Limb (tissue), 2 donors: Measurements from ENCODE around the gene MBNL1.
"Not testable (repeated sequence)": the region's sequence is repeated elsewhere in the genome, so short reads cannot be mapped to it uniquely, and the experiment has no call there.

Source experiments
- DNase-seq, 2 donors: peaks; one replicate each; pipeline ENCODE4 v3.0.0-alpha.2; 2016; ENCODE audit errors: extremely low spot score in 2 of 2

The MBNL1 gene

DNA sequence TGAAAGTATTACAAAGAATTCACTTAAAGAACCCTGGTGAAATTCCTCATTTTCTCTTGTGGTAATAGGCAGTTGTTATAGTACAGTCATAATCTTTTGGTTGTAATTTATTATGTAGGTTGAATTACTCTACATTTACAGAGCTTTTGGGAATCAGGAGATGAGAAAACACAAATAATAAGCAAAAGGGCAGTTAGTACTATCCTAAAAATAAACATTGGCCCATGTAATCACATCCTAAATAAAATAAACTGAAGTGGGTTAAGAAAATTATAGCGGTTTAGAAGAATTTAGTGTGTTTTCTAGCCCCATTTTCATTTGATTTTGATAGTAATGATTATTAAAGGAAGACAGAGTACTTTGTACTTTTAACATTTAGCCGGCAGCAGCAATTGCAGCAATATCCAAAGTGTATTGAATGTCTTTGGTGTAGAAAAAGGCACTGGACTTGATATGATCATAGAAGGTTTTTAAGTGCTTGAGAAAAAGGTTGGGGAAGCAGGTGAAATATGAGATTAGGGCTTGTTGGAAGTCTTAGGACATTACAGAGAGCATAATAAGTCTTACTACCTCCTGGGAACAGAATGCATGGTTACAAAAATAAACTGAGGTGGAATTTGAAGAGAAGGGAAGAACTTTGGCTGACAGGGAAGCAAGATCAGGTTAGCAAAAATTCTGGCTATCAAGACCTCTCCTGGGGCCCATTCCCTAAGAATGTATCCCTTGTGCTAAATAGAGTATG, 79.9 kb downstream of the MBNL1 start:
- no peak for DNase-seq

DNA sequence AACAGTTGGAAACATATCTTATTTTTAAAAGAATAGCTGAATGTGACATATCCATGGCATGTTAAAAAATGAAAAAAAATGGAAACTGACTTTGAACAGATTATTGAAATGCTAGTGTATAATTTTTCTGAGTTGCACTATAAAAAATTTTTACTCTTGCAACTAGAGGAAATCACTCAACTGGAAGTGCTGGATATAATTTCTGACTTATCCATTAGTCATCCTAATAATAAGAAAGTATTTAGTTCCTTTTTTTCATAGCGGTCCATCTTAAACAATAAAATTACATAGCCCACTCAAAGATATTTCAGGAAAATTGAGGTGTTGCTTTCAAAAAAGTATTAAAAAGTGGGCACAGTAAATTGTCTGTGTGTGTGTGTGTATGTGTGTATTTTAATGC, 80.7 kb downstream of the MBNL1 start:
- no peak for DNase-seq

DNA sequence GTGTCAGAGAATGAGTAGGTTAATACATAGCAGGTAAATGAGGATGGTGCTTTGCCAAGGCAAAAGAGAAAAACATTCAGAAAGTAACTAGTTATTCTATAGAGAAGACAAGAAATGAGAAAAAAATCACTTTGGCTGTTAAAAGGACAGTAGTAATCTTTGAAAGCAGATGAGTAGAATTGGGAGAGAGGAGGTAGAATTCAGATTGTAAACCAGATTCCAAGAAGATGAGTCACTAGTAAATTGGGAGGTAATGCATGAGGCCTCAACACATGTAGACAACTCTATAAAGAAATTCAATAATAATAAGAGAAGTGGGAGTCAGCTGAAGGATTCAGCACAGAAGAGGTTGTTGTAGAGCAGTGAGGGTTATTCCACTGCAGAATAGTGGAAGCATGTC, 81.4 kb downstream of the MBNL1 start:
- no peak for DNase-seq

DNA sequence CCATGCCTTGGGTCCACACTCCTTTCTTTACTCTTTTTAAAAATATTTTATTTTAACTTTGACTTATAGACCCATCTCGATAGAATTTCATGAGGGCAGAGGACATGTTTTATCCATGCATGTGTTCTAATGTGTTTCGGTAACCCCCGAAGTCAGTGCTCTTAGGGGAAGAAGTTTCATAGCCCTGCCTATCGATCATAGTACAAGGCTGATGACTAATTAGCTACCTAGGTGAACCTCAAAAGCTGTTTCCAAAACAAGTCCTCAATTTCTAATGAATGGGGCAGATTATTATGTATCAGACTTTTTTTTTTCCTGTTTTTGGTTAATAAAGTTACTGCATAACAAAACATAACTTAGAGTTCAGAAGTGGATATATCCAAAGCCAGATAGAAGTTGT, 82.0 kb downstream of the MBNL1 start:
- no peak for DNase-seq

DNA sequence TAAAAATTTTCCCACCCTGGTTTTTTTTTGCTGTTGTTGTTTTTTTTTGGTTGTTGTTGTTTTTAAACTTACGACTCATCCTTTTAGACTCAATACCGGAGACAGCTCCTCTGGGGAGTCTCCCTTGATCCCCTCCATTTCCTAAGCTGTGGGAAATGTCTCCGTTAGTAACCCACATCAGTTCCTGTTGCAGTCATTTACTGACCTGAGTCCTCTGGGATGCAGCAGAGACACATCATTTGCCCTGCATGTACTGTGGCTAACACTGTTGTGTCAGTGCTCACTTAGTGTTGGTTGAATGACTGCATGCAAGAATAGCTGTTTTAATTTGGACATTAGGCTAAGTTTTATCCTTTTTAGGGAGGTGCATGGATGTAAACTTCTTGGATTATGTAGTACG, 83.8 kb downstream of the MBNL1 start:
- no peak for DNase-seq

DNA sequence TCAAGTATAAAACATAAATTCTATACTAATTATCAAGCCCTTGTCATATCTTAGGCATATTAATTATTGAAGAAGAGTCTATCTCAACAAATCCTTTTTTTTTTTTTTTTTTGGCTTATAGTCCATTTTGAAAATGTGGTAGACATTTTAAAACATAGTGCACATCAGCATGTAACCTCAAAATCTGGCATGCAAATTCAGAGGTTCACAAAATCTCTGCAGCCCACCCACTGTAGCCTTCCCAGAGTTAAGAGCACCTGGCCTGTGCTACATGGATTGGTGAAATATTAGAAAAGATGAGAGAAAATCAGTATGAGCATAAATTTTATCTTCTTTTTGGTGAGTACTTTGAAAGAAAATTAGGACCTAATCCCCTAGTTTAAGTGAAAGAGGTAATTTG, 84.8 kb downstream of the MBNL1 start:
- DNase-seq: no peak

DNA sequence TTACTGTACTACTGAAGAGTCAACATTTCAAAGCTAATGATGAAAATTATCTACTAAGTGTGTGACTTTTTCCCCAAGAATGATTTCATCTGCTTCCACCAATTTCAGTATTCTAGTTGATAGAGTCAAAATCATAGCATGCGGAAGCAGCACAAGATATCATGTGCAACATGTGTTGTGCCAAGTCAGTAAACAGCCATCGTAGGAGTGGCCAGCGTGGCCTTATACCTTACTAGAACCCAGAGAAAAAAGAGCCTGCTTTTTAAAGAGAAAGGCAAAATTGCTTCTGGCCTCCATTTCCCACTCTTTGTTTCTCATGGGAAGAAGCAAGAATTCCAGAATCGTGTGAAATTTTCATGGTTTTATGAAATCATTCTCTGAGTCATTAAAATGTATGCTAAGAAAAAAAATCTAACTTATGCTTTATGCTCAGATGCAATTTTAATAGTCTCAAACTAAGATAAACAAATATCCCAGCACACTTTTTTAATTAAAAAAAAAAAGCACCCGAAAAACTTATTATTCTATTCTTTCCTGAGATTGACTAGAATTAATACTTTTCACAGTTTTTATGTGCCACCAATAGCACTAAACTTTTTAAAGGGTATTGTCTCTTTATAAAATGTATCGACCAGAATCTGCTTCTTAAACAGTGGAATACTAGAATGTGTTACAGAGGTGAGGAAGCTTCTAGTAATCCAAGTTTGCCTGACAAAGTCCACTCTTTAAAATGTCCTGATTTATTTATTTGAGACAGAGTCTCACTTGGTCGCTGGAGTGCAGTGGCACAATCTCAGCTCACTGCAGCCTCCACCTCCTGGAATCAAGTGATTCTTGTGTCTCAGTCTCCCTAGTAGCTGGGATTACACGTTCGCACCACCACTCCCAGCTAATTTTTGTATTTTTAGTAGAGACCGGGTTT, 87.3 kb downstream of the MBNL1 start:
- no peak for DNase-seq

DNA sequence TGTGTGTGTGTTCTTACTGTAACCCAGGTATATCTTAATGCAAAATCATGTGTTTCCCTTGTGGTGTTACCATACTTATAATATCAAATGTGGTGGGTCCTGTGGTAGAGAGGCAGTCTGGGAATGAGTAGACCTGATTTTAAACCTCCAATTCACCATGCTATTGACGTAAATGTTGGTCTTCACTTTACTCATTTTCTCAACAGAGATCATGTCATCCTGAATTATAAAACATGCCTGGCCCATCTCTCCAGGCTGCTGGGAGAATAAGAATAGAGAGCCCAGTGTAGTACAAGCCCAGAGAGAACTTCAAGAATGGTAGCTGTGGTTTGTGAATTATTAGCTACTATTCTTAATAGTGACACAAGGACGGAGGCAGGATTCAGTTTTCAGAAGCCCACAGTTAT, 88.1 kb downstream of the MBNL1 start:
- no peak for DNase-seq

DNA sequence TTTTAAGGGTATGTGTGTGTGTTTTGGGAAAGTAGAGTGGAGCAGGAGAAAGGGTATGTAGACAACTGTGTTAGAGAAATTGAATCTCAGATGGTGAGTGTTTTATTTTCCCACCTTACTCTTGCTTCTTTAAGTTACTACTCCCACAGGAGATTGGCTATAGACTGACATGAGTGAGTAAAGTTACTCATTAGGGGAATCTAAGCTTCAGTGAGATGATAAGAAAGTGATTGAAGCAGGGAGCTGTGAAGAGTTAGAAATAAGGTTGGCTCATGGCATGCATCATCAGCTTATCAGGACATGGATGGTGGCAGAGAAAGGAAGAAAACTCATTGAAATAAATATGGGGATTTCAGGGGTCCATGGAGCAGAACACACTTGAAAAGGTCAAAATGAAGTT, 88.9 kb downstream of the MBNL1 start:
- DNase-seq: no peak

DNA sequence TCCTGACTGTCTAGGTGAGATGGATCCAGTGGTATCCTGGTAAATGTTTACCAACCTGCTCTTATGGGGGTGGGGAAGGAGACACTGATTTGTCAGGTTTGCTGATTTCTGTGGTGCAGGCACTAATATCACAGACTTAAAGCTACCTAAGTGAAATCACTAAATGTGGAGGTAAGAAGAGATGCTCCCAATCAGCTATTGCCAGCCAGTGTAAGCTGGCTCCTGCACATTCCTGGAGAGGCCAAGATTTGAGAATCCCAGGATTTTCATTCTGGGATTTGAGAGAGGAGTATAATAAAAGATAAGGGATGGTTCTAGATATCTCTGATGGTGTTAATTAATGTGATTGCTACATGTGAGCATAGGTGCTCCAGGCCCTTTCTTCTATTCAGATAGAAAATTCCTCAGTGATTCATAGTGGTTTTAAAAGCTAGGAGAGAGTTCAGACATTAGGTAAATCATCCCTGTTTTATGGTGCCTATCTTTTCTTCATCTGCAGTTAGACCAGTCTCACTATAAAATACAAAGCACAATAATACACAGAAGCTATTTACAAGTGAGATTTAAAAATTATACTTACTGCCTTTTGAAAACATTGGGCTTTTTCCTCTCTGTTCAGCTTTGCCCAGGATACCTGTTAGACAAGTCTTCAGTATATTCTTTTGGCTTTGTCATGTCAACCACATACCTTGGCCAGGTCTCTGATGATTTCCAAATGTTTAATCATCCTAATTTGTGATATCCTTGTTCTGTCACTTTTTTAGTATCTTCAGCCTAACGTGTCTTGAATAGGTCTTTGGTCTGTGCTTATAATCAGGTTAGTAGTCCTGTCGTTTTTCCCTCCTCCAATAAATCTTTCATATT, 90.9 kb downstream of the MBNL1 start:
- no peak for DNase-seq

DNA sequence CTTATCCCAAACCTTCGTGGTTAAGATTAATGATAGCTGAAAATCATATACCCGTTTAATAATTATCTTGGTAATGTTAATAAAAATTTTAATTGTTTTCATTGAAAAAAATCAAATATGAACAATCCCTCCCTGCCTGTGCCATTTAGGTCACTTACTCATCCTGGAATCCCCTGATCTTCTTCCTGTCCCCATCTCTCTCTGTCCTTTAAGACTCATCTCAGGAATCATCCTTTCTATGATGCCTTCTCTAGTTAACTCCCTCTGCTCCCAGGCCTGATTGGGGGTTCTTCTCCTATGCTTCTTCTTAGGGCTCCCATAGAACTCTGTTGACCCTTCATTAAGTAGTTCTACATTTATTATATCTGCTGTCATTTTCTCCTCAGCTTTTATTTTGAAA, 91.6 kb downstream of the MBNL1 start:
- DNase-seq: no peak

DNA sequence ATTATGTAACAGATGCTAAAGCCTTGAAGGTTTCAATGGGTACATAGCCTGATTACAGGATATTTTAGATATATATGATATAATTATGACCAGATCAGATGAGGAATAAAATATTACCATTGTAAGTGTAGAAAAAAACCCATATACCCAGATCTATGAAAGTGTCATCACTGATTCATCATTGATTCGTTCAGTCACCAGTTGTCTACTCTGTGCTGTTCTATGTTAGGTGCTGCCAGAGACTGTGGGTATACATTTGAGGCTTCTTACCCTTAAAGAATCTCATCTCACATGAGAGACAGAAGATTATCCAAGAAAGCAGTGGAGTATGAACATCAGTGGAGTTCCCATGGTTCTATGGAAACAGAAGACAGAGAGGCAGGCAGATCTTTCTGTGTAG, 92.2 kb downstream of the MBNL1 start:
- no peak for DNase-seq

DNA sequence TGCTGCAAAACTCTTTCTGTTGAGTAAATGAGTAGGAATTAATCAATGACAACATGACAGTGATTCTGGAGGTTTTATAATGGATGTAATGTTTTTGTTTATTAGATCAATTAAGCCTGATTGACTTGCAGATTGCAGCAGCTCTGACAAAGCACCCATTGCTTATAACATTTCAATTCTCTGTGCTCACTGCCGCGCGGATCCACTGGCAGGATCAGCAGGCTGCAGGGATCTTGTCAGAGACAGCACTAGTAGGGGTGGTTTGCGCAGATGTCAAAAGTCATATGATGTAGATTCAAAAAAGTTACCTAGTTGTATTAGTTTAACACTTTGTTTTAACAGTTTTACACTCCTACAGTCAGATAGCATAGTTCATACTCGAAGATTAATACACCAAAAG, 93.4 kb downstream of the MBNL1 start:
- no peak for DNase-seq

DNA sequence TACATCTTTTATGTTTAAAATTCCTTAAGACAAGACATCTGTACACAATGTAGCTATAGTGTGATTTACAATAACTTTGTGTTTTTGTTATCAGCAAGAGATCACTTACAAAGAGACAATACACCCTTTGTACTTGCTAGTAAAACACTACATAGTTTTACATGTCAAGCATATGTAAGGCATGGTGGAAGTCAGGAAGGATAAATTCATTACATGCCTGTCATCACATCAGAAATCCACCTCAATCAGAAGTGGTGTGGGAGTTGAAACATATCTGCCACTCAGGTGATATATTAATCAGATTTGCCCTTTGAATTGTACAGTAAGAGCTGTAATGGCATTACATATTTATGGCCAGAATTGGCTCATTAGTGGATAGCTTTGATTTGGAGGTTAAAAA, 95.5 kb downstream of the MBNL1 start:
- no peak for DNase-seq

DNA sequence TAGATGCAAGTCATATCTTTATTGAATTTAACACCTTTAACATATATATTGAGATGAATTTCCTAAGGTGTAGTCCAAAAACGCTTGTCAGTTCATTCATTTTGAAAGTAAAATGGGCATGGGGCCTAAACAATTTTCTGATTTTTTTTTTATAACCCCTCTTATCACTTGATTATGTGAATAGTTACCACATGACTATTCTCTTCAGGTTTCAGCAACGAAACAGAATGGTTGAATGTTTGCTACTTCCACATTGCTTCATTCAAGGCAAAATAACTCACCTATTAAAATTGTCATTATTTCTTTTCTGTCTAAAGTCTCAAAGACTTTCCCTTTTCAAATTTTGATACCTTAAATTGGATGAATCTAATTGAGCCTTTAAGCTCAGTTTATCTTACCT, 96.4 kb downstream of the MBNL1 start:
- DNase-seq: no peak

DNA sequence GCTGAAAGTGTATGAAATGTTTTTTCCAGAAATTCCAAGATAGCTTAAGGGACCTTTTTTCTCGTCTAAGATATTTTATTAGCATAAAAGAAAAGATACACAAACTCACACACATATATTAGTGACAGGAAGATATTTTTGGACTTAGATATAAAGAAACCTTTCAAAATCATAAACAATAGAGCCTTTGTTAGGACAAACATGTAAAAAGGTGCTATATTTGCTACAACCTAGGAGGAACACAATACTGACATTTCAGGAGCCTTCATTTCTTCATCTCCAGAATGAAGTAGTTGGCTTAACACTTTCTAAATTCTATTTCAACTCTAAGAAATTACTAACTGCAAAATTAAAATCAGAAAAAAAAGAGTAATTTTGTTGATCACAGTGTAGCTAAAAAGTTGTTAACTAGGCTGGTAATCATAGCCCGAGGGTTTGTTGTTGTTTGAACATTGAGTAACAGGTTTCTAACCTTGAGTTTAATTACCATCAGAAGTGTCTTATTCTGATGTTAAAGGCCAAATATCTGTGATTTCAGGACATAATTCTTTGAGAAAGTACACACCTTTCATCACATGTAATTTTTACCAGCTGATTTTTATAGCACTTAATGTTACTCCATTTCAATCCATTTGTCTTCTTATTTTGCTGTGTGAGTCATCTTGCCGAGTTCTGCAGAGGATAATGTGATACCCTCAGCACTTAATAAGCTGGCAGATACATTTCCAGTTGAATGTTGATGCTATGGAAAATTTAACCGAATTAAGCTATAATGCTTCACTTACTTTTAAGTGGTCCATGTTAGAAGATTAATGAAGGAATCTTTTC, 97.3 kb downstream of the MBNL1 start:
- no peak for DNase-seq

DNA sequence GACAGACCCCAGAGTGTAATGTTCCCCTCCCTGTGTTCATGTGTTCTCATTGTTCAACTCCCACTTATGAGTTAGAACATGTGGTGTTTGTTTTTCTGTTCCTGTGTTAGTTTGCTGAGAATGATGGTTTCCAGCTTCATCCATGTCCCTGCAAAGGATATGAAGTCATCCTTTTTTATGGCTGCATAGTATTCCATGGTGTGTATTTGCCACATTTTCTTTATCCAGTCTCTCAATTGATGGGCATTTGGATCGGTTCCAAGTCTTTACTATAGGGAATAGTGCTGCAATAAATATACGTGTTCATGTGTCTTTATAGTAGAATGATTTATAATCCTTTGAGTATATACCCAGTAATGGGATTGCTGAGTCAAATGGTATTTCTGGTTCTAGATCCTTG, 98.5 kb downstream of the MBNL1 start:
- not testable (repeated sequence) for DNase-seq

DNA sequence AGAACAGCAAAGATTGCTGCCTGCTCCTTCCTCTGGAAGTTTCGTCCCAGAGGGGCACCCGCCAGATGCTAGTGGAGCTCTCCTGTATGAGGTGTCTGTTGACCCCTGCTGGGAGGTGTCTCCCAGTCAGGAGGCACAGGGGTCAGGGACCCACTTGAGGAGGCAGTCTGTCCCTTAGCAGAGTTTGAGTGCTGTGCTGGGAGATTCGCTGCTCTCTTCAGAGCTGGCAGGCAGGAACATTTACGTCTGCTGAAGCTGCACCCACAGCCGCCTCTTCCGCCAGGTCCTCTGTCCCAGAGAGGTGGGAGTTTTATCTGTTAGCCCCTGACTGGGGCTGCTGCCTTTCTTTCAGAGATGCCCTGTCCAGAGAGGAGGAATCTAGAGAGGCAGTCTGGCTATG, 103.9 kb downstream of the MBNL1 start:
- DNase-seq: not testable (repeated sequence)

DNA sequence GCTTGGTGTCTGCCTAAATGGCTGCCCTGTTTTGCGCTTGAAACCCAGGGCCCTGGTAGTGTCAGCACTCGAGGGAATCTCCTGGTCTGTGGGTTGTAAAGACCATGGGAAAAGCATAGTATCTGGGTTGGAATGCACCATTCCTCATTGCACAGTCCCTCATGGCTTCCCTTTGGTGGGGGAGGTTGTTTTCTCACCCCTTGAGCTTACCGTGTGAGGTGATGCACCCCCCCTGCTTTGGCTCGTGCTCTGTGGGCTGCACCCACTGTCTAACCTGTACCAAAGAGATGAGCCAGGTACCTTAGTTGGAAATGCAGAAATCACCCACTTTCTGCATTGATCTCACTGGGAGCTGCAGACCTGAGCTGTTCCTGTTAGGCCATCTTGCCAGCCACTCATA, 104.7 kb downstream of the MBNL1 start:
- no peak for DNase-seq

DNA sequence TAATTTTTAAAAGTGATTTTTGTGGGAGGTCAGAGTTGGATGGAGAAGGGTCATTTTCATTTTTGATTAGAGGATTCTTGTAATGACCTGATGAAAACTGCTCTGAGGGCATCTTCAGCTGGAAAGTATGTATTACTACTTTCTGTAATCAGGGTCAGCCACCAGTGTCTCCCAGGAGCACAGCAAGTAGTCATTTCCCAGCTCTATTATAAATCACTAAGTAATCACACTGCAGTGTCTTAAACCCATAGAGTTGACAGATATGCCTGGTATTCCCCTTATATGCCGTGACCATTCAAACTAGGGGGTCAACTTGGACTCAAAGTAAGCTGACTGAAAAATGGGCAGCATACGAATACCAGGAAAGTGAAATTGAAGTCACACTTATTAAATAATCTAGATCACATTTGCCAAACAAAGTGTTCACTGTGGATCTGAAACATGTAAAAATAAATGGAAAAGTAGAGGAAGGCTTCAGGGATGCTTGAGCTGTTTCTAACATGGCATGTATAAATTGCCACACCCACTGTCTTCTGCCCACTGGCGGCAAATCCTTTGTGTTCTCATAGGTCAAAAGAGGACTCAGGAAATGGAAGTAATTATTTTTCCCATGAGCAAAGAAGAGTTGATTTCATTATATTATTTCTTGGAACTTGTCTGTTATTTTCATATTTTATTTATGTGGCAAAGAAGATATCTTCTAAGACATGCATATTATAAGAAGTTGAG, 105.7 kb downstream of the MBNL1 start:
- DNase-seq: no peak
